Stimulated activated CD4-positive, alpha-beta T cell treated with anti-CD3 and anti-CD28 coated beads, TNF-alpha, amount 100 ng/mL, for 24 hours (primary cell): Measurements from ENCODE around the gene MAL.

Experiments
- DNase-seq, 3 experiments: peaks; one replicate each; pipeline ENCODE4 v3.0.0-alpha.2; 2020; ENCODE audit warnings: low read depth in 3 of 3

The MAL gene

DNA sequence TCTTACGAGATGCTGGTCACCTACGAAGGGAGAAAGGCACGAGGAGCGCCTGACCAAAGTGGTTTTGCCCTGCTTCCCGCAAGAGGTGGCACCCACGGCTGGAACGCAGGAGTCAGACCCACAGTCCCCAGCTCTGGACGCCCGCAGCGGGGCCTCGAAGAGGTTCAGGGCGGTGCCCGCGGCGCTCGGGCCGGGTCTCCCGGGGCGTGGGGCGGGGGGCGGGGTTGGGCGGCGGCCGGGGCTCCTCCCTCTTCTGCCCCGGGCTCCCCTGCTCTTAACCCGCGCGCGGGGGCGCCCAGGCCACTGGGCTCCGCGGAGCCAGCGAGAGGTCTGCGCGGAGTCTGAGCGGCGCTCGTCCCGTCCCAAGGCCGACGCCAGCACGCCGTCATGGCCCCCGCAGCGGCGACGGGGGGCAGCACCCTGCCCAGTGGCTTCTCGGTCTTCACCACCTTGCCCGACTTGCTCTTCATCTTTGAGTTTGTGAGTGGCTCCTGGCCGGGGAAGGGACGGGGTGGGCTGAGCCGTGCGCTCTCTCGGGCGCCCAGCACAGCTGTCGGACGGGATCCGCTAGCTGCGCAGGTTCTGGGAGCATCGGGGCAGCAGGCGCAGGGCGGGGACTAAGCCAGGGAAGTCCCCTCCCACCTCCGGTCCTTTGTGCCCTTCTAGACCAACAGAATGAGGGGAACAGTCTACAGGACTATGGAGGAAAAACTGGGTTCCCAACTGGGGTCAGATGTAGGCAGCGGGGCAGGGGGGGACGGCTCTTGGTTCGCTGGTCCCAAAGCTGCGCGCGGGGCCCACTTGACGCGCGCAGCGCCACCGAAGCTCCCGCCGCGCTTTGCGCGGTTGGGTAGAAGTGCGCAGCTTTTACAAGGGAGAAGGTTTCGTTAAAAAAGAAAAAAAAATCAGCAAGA is at the start of gene MAL:
MAL (plus strand) TSS at position 303 of the 914 bp plus-strand sequence; CDS start at position 388, 85 bp downstream.
- peak in 1 of 3 experiments; percentile 69 for DNase-seq

DNA sequence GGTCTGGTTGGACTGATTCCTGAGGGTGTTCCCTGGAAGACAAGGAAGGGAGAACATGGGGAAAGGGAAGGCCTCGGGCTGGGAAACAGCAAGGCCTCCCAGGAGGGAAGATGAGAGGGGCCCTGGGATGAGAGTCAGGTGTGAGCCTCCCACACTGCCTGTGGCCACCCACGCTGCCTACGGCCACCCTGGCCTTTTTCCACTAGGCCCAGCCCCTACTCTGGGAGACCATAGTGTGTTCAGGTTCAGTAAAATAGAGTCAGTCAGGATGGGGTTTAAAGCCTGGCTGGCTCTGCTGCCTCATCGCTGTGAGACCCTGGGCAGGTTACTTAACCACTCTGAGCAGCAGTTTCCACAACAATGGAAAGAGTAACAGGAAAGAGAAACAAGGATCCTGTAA is 47.7 kb upstream of the MAL start:
- DNase-seq: no peak

DNA sequence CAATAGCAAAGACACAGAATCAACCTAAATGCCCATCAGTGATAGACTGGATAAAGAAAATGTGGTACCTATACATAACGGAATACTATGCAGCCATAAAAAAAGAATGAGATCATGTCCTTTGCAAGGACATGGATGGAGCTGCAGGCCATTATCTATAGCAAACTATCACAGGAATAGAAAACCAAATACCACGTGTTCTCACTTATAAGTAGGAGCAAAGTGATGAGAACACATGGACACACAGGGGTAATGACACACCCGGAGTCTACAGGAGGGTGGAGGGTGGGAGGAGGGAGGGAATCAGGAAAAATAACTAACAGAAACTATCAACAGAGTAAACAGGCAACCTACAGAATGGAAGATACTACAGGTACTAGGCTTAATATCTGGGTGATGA is 46.6 kb upstream of the MAL start:
- no peak for DNase-seq

DNA sequence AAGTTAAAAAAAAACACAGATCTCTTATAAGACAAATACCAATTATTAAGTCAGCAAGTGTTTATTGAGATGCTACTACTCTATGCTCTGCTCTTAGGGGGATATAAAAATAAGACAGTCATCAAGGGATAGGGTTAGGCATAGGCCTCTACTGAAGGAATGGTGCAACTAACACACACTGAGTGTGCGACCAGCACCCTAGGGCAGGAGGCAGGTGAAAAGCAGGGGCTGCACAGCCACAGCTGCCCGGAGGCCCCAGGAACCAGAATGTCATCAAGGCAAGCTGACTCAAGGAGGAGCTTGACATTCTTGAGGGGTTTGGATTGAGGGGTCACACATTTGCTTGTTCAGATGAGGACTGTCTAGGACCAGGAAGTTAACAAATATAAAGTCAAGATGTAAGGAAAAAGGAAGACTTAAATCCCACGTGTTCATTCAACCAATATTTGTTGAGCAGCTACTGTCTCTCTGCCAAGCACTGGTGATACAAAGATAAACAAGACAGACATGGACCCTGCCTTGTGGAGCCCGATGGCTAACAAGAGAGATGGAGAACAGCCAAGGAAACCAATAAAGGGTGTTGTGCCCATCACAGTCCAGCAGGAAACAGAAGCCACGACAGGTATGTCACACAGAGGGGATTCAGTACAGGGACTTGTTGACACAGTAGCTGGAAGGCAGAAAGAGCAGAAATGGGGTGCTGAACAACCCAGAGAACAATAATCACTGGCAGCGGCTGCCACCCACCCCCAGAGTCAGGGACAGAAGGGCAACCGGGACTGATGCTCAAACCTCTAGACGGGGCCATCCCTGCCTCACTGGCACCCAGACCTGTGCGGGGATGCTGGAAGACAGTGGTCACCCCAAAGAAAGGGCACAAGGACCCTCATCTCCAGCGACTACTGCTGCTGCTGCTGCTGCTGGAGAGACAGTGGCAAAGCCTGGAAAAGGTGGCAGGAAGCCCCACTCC is 45.8 kb upstream of the MAL start:
- no peak for DNase-seq

DNA sequence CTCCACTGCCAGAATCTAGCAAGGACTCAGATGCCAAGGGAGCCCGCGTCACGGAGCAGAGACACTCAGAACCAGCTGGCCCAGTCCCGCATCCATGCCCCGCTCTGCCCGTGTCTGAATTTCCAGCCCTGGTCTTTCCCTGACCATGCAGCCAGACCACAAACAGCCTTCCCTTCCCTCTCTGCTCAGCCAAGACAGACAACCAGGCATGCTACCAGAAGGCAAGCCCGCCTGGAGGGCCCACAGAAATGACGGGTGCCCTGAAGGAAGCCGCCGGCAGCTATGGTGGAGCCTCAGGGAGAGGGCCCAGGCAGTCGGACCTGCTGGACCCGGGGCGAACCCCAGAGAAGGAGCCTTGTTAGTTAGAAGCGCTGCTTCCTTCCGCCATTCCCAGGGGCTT is 45.1 kb upstream of the MAL start:
- no peak for DNase-seq

DNA sequence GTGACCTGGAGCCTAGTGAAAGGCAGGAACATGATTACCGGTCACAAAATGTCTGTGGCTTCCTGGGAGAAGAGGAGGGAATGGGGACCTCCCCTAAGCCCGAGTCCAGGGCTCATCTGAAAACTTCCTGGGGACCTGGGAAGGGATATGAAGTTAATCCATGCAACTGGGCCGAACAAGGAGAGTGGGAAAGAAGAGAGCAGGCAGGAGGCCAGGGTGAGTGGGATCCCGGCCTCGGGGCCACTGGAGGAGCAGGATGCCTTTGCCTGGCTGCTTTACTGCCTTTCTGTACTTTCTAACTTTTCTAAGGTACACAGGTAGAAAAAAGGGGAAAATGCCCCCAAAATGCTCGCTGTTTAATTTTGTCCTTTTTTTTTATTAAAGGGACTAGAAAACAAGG is 43.4 kb upstream of the MAL start:
- no peak for DNase-seq

DNA sequence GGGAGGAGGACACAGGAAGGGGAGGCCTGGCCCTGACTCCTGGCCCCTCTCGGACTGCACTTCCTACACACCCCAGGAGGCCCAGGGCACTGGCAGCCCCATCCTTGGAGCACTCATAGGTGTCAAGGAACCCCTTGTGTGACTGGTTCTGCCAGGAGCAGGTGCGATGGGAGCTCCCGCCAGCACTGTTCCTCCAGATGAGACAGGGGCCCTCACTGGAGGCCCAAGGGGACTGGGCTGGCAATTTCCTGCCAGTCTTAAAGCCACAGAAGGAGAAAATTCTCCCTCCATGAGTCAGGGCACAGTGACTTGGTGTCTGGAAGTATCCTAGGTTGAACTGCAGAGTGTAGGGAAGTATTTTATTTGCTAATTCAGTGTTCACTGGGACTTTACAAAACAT is 42.8 kb upstream of the MAL start:
- DNase-seq: no peak

DNA sequence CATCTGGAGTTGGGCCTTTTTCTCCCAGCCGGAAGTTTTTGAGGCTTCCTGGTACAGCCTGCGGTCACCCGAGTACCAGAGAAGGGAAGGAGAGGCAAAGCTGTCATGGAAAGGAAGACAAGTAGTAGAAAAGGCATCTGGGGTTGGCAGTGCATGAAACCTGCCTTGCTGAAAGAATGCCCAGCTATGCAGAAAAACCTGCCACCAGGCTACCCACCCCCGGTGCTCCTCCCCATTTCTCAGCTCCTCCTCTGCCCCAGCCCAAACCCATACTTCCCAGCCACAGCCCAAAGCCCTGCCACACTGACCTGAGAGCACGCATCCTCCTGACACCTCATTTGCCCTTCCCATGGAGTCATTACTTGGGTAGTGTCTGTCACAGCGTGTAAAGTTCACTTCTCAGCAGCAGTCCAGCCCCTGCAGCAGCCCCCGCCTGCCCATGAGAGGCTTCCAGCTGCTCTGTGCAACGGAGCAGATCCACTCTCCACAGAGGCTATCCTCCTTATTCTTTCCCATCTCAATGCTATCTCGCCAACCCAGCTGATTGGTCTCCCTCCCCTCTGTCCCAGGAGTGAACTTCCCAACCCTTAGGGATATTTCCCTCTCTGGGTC is 40.4 kb upstream of the MAL start:
- DNase-seq: no peak

DNA sequence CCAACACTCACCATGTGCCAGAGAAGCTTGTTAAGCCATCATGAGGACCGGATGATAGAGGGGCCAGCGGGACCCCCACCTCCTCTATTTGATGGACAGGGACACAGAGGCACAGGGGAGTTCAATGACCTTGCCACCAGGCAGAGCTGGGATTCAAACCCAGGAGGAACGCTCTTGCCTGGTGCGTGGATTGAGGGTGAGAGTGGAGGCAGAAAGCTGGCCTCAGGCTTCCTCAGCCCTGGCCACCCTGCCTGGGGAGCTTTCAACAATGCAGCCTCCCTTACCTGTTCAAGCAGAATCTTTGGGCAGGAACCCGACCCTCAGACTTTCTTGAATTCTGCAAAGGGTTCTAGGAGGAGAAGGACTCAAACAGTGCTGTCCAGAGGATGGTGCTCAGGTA is 39.9 kb upstream of the MAL start:
- DNase-seq: no peak

DNA sequence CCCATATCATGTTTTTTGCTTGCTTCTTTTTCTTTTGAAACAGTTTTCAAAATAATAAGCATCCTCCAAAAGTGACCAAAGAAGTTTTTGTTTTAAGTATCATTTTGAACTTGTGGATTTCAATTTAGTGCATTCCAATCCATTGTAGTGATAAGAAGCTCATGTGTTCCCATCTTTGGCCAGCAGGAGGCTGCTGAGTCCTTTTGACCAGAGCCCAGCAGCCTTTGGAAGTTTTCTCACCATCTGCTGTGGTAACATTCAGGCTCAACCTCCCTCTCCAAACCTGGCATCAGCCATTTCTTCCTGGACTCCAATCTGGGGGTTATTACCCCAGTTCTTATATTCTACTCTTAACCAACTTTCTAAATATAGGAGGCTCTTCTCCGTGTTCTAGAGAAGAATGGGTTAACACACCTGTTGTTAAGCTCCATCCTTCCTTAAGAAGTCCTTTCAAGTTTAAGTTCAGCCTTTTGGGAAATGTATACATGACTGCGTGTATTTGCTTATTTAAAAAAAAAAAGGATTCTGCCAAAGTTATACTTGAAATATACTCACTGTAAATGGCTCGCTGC is 39.0 kb upstream of the MAL start:
- DNase-seq: peak in 2 of 3 experiments; percentile 9 to 19

DNA sequence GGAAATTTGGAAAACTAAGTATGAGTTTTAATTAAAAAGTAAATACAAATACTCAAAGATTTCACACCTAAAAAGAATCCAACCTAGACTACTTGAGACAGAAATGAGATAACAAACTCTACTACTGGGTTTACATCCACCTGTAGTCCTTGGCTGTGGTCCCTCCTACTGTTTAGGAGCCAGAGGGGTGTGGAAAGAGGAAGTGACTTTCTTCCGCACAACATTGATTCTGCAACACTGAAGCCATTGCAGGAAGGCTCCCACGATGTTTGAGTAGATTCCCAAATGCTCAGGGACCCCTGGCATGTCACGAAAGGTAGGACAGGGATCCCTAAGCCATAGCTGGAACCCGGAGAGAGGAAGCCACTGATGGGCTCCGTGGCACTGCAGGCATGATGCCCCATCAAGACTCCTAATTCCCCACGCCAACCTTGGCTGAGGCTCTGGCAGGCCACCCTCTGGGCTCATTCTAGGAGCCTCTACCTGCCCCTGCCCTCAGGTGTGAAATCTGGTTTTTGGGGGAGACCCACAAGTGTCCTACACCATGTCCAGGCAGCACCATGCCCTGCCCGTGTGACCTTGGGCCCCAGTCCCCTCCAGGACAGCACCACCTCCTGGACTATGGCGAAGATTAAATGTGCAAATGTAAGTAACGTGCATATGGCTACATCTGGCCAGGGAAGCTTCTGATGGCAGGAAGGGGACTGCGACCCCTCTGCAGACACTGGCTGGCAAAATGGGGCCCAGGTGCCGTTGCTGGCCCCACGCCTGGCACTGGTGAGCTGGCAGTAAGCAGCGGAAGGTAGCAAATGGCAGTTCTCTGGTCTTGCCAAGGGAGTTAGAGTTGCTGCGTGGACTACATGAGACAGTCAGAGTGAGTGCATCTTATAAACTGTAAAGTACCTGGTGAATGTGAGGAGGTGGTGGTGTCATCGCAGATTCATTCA is 38.2 kb upstream of the MAL start:
- DNase-seq: no peak

DNA sequence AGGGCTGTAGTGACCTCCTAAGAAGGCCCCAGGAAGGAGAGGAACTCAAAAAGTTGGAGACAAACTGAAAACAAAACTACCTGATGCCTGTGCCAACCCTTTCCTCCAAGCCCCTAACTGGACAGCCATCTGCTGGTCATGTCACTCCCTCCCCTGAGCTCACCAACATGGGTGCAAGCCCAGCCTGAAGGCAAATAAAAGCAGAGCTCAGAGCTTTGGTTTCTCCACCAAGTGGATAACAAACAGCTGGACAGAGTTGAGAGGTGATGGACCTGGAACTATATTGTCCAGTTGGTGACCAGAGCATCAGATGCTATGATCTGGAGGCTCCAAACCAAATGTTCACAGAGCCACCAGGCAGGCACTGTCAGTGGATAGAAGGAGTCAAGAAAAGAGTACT is 34.6 kb upstream of the MAL start:
- no peak for DNase-seq

DNA sequence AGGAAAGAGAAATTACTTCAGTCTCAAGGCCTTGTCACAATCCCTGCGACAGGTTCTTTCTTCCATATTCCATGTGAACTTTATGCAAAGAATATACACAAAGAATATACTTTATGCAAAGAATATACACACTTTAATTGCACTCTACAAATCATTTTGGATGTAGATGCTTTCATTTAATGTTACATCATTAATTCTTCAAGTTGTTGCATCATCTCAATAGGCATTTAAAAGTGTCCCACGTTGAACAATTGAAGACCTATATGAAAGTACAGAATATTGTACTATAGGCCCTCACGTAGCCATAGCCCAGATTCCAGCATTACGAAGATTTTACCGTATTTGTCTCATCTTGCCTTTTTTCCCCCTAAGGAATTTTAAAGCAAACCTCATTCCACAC is 33.1 kb upstream of the MAL start:
- DNase-seq: no peak

DNA sequence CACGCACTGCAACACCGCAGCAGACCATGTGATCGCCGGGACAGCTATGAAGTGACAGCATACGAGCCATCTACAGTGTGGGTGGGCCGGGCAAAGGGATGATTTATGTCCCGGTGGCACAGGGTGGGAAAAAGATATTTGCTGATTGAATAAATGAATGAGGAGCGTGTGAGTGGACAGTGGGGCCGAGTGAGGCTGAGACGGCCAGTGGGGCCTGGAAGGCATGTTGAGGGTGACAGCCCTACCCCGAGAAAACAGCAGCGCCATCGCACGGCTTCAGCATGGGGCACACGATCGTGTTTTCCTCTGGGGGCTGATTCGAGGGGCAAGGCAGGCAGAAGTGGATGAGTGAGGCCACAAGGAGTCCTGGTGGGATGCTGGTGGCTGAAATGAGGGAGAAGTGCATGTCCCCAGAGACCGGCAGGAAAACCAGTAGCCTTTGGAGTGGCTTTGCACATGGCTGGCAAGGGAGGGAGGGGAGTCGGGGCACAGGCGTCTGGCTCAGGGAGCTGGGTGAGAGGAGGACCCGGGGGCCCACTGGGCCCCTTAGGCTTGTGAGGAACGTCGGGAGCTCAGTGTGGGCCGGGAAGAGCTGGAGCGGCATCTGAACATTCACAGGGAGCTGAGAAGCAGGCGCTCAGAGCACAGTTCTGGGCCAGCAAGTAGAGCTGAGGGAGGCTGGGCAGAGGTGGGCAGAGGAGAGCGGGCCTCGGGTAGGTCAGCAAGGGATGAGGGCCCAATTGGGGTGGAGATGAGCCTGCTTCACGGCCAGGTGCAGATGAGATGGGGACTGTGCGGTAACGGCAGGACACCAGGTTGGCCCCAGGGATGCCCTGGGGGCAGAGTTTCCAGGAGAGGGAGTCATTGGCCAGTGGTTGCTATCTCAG is 32.1 kb upstream of the MAL start:
- DNase-seq: no peak

DNA sequence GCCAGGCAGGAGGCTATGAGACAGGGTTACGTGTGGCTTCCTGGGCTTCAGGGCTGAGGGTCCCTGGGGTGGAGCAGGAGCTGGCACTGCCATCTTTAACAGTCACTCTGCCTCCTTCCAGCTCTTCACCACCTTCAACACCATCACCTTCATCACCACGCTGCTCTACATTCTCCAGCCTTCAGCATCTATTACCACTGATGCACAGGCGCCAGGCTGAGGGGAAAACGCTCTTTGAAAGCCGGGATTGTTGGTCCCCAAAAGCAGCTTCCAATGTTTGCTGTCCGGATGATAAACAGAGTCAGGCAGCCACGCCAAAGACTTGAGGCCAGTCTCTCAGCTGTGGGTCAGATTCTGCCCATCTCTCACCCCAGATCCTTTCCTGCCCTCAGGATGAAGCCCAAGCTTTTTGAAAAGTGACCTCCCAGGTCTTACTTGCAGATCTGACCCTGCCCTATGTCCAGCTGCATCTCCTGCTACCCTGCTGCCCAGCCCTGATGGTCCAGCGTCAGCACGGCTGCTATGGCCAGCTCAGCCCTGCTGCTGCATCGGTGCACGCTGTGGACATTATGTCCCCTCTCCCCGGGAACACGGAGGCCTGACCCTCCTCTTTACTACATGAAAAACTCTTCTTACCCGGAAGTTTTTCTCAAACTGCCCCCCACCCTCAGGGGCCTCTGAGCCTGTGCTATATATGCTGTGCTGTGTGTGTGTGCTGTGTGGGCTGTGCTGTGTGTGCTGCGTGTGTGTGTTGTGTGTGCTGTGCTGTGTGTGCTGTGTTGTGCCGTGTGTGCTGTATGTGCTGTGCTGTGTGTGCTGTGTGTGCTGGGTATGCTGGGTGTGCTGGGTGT is 31.2 kb upstream of the MAL start:
- DNase-seq: no peak

DNA sequence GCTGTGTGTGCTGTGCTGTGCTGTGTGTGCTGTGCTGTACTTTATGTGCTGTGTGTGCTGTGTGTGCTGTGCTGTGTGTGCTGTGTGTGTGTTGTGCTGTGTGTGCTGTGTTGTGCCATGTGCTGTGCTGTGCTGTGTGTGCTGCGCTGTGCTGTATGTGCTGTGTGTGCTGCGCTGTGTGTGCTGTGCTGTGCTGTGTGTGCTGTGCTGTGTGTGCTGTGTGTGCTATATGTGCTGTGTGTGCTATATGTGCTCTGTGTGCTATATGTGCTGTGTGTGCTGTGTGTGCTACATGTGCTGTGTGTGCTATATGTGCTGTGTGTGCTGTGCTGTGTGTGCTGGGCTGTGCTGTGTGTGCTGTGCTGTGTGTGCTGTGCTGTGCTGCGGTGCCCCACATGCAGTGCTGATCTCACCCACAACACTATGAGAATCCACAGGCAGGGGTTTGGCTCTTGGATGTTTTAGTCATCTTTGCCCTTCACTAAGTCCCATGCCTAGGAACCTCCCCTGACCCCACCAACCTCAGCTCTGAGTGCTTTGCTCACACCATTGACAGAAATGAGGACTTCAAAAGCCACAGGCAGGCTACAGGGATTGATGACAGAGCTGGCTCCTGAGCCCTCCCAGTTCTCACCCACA is 30.5 kb upstream of the MAL start:
- no peak for DNase-seq

DNA sequence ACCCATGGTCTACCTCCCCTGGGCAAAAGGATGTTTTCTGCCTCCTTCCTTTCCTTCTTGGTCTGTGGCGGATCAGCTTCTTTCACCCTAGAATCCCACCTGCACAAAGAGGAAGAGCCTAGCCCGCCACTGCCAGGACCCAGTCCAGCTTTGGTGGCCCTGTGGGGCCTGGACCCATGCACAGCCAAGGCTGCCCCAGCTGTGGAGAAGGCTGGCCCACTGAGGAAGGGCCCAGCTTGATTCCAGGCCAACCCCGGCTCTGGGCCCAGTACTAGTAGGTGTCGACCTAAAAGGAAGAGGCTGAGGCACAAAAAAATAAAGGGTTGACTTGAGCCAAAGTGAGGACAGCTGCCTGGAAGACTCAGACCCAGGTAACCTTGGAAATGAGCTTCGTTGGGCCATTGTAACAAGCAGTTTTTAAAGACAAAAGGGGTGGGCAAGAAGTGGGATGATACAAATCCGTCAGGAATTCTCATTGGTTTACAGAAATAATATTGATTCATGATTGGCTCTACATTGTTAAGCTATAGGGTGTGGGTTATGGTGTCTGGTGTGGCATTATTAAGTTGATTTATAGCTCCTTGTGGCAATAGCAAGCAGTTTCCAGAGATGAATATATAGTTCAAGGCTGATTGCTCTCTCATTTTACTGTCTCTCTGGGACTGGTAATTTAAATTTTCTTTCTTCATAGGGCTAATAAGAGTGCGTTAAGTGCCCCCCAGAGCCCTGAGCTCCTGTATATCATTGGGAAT is 29.8 kb upstream of the MAL start:
- DNase-seq: no peak
